HepG2 (cell line): Measurements from ENCODE around the gene CNKSR3. TPM values are rescaled to one million over a fixed set of nuclear protein-coding genes. Genes with fewer than 3 reads are reported as not detected.

ENCODE experiments used
- ATAC-seq: fragments of 200-7000 bp; cut with Tn5 transposase; 3 replicates; pipeline ENCODE4 v1.9.1; 2020; ENCODE audit warnings: mild to moderate bottlenecking, moderate library complexity
- BruUV-seq: library from RNA; stranded (reverse); fragments of 400-500 nt; replicated peaks from 2 replicates; lab custom pipeline; 2021; lab: Mats Ljungman, UMichigan
- CTCF ChIA-PET: fragments of 300-600 bp; formaldehyde crosslinking; extraction: SDS; loops from one replicate; lab custom pipeline; 2021; ENCODE audit warnings: low total read pairs, inconsistent platforms, low intra/inter-chr PET ratio; lab: Yijun Ruan, JAX
- POLR2A ChIA-PET: fragments of 350-600 bp; sonication (Branson Sonifier 250); formaldehyde crosslinking; loops from one replicate; lab custom pipeline; 2020; ENCODE audit warnings: antibody characterized with exemption, inconsistent platforms; lab: Yijun Ruan, JAX
- DNase-seq: peaks from one replicate; pipeline ENCODE4 v3.0.0-alpha.2; 2015; ENCODE audit warnings: low spot score
- FAIRE-seq: peaks from 3 replicates; lab custom pipeline; 2011; peaks lifted over from hg19 to GRCh38; lab: Jason Lieb, UNC
- H2AFZ ChIP-seq: one replicate; pipeline ENCODE4 v1.6.1; 2011; ENCODE audit warnings: low read length, inconsistent platforms
- H3K27ac ChIP-seq: fragments of 300-600 bp; 3 replicates; pipeline ENCODE4 v1.8.0; 2011; ENCODE audit warnings: mixed run types, mild to moderate bottlenecking, mixed read lengths, low read length, inconsistent platforms; ENCODE audit not compliant: insufficient read depth; ENCODE audit errors: extremely low read length
- H3K27me3 ChIP-seq, 2 experiments: fragments of 200-600 bp in 1 of 2; 2 replicates in 1 of 2; 3 replicates in 1 of 2; pipeline versions ENCODE4 v1.6.0 to v1.8.0; 2011; ENCODE audit warnings: low read length in 2 of 2, mild to moderate bottlenecking in 2 of 2, moderate library complexity in 2 of 2, inconsistent platforms in 1 of 2; ENCODE audit not compliant: insufficient read depth in 2 of 2, control insufficient read depth in 1 of 2
- H3K36me3 ChIP-seq, 2 experiments: fragments of 200-600 bp in 1 of 2; replicated peaks in 1 of 2; 2 replicates in 1 of 2; 3 replicates in 1 of 2; pipeline versions ENCODE4 v1.5.1 to v1.8.0; 2011; ENCODE audit warnings: low read length in 2 of 2, inconsistent platforms in 1 of 2; ENCODE audit not compliant: insufficient read depth in 2 of 2, control insufficient read depth in 1 of 2
- H3K4me1 ChIP-seq: 2 replicates; pipeline ENCODE4 v1.5.1; 2012; ENCODE audit warnings: low read length, inconsistent platforms; ENCODE audit not compliant: insufficient read depth
- H3K4me2 ChIP-seq: 2 replicates; pipeline ENCODE4 v1.6.0; 2011; ENCODE audit warnings: low read depth, low read length, inconsistent platforms
- H3K4me3 ChIP-seq, 3 experiments: fragments of 200-600 bp in 1 of 3; sonication (generic), shearing (Covaris generic) in 1 of 3; replicated peaks in 1 of 3; 2 replicates each; pipeline ENCODE4 v1.5.1; 2011 to 2016; ENCODE audit warnings: low read length in 3 of 3, inconsistent platforms in 2 of 3, low read depth in 2 of 3, mild to moderate bottlenecking in 2 of 3, control low read depth in 1 of 3, mixed read lengths in 1 of 3; ENCODE audit not compliant: insufficient read depth in 1 of 3
- H3K79me2 ChIP-seq: one replicate; pipeline ENCODE4 v1.6.1; 2011; ENCODE audit warnings: low read length, inconsistent platforms; ENCODE audit not compliant: insufficient read depth
- H3K9ac ChIP-seq: 2 replicates; pipeline ENCODE4 v1.6.0; 2011; ENCODE audit warnings: mild to moderate bottlenecking, low read depth, low read length, inconsistent platforms; ENCODE audit not compliant: insufficient read depth
- H3K9me3 ChIP-seq: 2 replicates; pipeline ENCODE4 v1.5.1; 2012; ENCODE audit warnings: mild to moderate bottlenecking, low read length
- H4K20me1 ChIP-seq: 2 replicates; pipeline ENCODE4 v1.6.0; 2011; ENCODE audit warnings: inconsistent platforms, mild to moderate bottlenecking, low read length, moderate library complexity; ENCODE audit not compliant: insufficient read depth
- BORCS8-MEF2B ChIP-seq: sonication (generic); formaldehyde crosslinking; IDR thresholded peaks from 2 replicates; pipeline ENCODE4 v1.8.0; 2022; ENCODE audit warnings: mild to moderate bottlenecking, missing genetic modification reagents
- EED ChIP-seq: sonication (generic); formaldehyde crosslinking; IDR thresholded peaks from 2 replicates; pipeline ENCODE4 v1.5.0; 2020; ENCODE audit warnings: mild to moderate bottlenecking, missing genetic modification reagents
- FOXK1 ChIP-seq: sonication (generic); formaldehyde crosslinking; IDR thresholded peaks from 2 replicates; pipeline ENCODE4 v1.4.0; 2020; ENCODE audit warnings: low read depth, missing genetic modification reagents, borderline replicate concordance
- MEF2D ChIP-seq: sonication (generic); formaldehyde crosslinking; IDR thresholded peaks from 2 replicates; pipeline ENCODE4 v1.5.1; 2020; ENCODE audit warnings: mild to moderate bottlenecking, missing genetic modification reagents
- PAXIP1 ChIP-seq: sonication (generic); formaldehyde crosslinking; conservative IDR thresholded peaks from 2 replicates; pipeline ENCODE4 v1.4.0; 2020; ENCODE audit warnings: mild to moderate bottlenecking, missing genetic modification reagents, moderate library complexity
- RBM22 ChIP-seq: fragments of 200-400 bp; formaldehyde crosslinking; optimal IDR thresholded peaks from 2 replicates; pipeline ENCODE3; 2017; ENCODE audit warnings: mild to moderate bottlenecking, low read length, moderate library complexity
- SOX6 ChIP-seq, 2 experiments: fragments of 450-650 bp in 1 of 2; sonication (generic) in 1 of 2; formaldehyde crosslinking in 1 of 2; IDR thresholded peaks; 2 replicates each; pipeline versions ENCODE4 v1.4.0 to v1.6.1; 2017 to 2020; ENCODE audit warnings: antibody characterized with exemption in 1 of 2, mild to moderate bottlenecking in 1 of 2, missing genetic modification reagents in 1 of 2
- SRSF1 ChIP-seq: fragments of 200-400 bp; formaldehyde crosslinking; optimal IDR thresholded peaks from 2 replicates; pipeline ENCODE3; 2017; ENCODE audit warnings: mild to moderate bottlenecking, low read depth, low read length, moderate library complexity
- ZBTB38 ChIP-seq: sonication (generic); formaldehyde crosslinking; IDR thresholded peaks from 2 replicates; pipeline ENCODE4 v1.5.1; 2020; ENCODE audit warnings: mild to moderate bottlenecking, missing genetic modification reagents
- ZFP36 ChIP-seq: fragments of 150-350 bp; IDR thresholded peaks from 2 replicates; pipeline ENCODE4 v1.6.1; 2018; ENCODE audit warnings: borderline replicate concordance, low read length, low read depth; ENCODE audit not compliant: partially characterized antibody
- ZNF556 ChIP-seq: sonication (generic); formaldehyde crosslinking; IDR thresholded peaks from 2 replicates; pipeline ENCODE4 v1.4.0; 2020; ENCODE audit warnings: mild to moderate bottlenecking, missing genetic modification reagents, borderline replicate concordance
- ZNF776 ChIP-seq: sonication (generic); formaldehyde crosslinking; IDR thresholded peaks from 2 replicates; pipeline ENCODE4 v1.4.0; 2020; ENCODE audit warnings: mild to moderate bottlenecking, missing genetic modification reagents
- ZNF788 ChIP-seq: sonication (generic); formaldehyde crosslinking; IDR thresholded peaks from 2 replicates; pipeline ENCODE4 v1.5.0; 2020; ENCODE audit warnings: mild to moderate bottlenecking, missing genetic modification reagents, borderline replicate concordance
- WGBS: methylation state at CpG from one replicate; pipeline ENCODE4 v1.1.6; 2017; ENCODE audit warnings: low lambda C conversion rate; 5-methylcytosine and 5-hydroxymethylcytosine counted together
- in situ Hi-C: cut with HindIII; loops from 2 replicates; pipeline ENCODE4 v1.10.0; 2017; ENCODE audit warnings: low pct_unique_long_range_greater_than_20kb; ENCODE audit not compliant: extremely low pct_ligation_motif_present
- intact Hi-C: fragments of 100-400 bp; cut with micrococcal nuclease; formaldehyde crosslinking; loops from one replicate; pipeline ENCODE4 v1.10.0; 2022; ENCODE audit not compliant: unreplicated experiment
- polyA plus RNA-seq, 8 experiments: library from polyadenylated mRNA; depleted of rRNA in 3 of 8; stranded (reverse) in 7 of 8; unstranded in 1 of 8; fragments of >200 nt; fragmentation: Illumina TruSeq in 4 of 8; extraction: Trizol in 4 of 8; gene quantifications; 2 replicates each; pipeline versions ENCODE4 v1.2.1 to v1.2.3, GENCODE V29; 2011 to 2016; ENCODE audit warnings: low read depth in 4 of 8, missing spikeins in 1 of 8, mixed read lengths in 1 of 8; ENCODE audit not compliant: insufficient read depth in 1 of 8
- total RNA-seq, 5 experiments: library from RNA; depleted of rRNA; stranded (reverse); fragments of >200 nt; fragmentation: Illumina TruSeq; extraction: Trizol; gene quantifications; 2 replicates each; pipeline ENCODE4 v1.2.3, GENCODE V29; 2016; ENCODE audit warnings: low read depth in 1 of 5

CNKSR3 gene
- total and polyA plus RNA-seq, 2 of the 13 experiments (the other 11 are each of a cell fraction or from before 2014, with no cell fraction given): 9.2 to 38.6 TPM

DNA sequence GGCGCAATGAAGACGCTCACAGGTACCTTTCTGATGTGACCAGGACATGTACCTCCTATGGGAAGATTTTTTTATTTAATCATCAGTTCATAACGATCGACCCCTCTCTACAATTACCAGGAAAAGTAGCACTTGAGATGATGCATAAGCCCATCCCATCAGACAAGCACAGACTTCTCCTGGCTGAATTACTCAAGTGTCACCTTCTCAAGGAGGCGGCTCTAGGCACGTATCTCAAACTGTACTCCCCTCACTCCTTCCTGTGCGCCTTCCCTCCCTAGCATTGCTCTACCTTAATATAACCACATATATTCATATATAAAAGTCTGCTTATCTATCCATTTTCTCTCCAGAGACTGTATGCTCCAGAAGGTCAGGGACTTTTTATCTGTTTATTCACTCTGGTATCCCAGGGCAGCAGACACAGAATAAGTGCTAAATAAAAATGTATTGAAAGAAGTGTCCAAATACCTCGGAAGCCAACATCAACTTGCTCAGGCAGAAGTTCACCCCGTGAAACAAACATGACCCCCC, 71.5 kb downstream of the CNKSR3 start:
- Histone ChIP-seq H3K4me2 (no peak overlapping the region), H3K79me2 (peaks cover 12% of the 10 kb centered on the region), H3K27me3 (no peaks in the 10 kb centered on the region), H4K20me1 (no peaks in the 10 kb centered on the region), H2AFZ (no peak overlapping the region), H3K27ac (no peak overlapping the region), H3K4me1 (peaks cover 44% of the 10 kb centered on the region), H3K4me3 (no peak overlapping the region), H3K36me3 (peaks cover 19 to 54% of the 10 kb centered on the region in 2 experiments), H3K9ac (no peak overlapping the region)
- intact Hi-C loops: no loop called here
- no TSS peak for BruUV-seq
- WGBS: 94% methylated on average over 9 of the region's 9 CpGs
- in situ Hi-C loops: no loop called here
- POLR2A ChIA-PET: interaction anchor here (1.6 to 2.2 kb wide), 3 partner anchors 8 to 71 kb away, joined by 8 to 15 read pairs (median 14); partner anchors contain the start of gene CNKSR3
- ATAC-seq (no peak), FAIRE-seq (no peak)
- CTCF ChIA-PET: no interaction called here
- TF ChIP-seq BORCS8-MEF2B (CRISPR knock-in tag) (no peak), RBM22 (peak; percentile 77)
- TF ChIP-seq, all 625 proteins: peak for 1
- no peak for DNase-seq
- no peaks in the 10 kb centered on the region for H3K9me3 ChIP-seq

DNA sequence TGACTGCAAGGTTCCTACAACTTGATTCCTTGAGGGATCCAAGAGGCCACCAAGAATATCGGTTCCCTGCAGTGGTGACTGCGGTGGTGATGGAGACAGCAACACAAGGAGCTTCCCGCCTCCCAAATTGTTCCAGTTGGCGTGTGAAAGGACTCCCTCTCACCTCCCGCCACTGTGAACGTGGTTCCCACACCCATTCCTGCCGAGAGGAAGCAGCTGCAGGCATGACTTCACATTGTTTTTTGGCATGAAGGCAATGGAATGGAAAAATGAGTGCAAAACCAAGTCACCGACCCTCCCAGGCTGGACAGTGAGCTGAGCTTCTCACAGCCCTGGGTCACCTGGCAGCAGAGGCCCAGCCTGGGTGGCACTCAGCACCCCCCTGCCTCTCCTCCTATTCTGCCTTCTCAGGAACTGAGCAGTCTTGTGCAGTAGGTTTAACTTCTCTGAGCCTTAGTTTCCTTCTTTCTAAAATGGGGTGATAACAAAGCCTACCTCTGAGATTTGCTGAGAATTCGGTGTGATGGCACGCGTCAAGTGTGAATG, 75.0 kb downstream of the CNKSR3 start:
- Histone ChIP-seq H3K79me2 (peaks cover 9% of the 10 kb centered on the region), H3K4me1 (peaks cover 48% of the 10 kb centered on the region), H3K9me3 (no peaks in the 10 kb centered on the region), H3K27ac (no peak overlapping the region), H3K27me3 (no peaks in the 10 kb centered on the region), H3K4me3 (no peak overlapping the region), H2AFZ (no peak overlapping the region), H3K4me2 (no peak overlapping the region), H3K9ac (no peak overlapping the region), H4K20me1 (no peaks in the 10 kb centered on the region), H3K36me3 (peaks cover 15 to 45% of the 10 kb centered on the region in 2 experiments)
- in situ Hi-C loops: no loop called here
- 97% methylated on average over 11 of the region's 11 CpGs for WGBS
- FAIRE-seq: no peak
- POLR2A ChIA-PET: no interaction called here
- DNase-seq: no peak
- BruUV-seq: no TSS peak
- no peak for ATAC-seq
- CTCF ChIA-PET: no interaction called here
- intact Hi-C loops: no loop called here
- no peak for TF ChIP-seq FOXK1 (CRISPR knock-in tag)
- 0 out of 2 replicates have a peak, but pooled peaks have one; percentile 15 for TF ChIP-seq ZNF788
- no peak for TF ChIP-seq ZFP36
- TF ChIP-seq MEF2D: no peak
- peak; percentile 24; the same call in 1 of the 2 replicates for TF ChIP-seq EED (CRISPR knock-in tag)
- 0 out of 2 replicates have a peak, but pooled peaks have one; percentile 43 for TF ChIP-seq ZBTB38 (CRISPR knock-in tag)
- 0 out of 2 replicates have a peak, but pooled peaks have one; percentile 43 for TF ChIP-seq ZNF776 (CRISPR knock-in tag)
- TF ChIP-seq ZNF556 (CRISPR knock-in tag): no peak
- no peak for TF ChIP-seq PAXIP1
- TF ChIP-seq SRSF1: no peak
- no peak for TF ChIP-seq SOX6 (IDR thresholded peaks at IDR 0.05)
- 0 out of 2 replicates have a peak, but pooled peaks have one; percentile 12 for TF ChIP-seq SOX6 (CRISPR knock-in tag; IDR thresholded peaks at IDR 0.05)
